Superior temporal gyrus (tissue), 1 donor: ENCODE results near the gene IGF2R.
"Not testable (repeated sequence)": the region's sequence is repeated elsewhere in the genome, so short reads cannot be mapped to it uniquely, and the experiment has no call there.

Experiments
- DNase-seq: peaks from one replicate; pipeline ENCODE4 v3.0.0-alpha.2; 2016; ENCODE audit errors: extremely low spot score

The IGF2R gene

DNA sequence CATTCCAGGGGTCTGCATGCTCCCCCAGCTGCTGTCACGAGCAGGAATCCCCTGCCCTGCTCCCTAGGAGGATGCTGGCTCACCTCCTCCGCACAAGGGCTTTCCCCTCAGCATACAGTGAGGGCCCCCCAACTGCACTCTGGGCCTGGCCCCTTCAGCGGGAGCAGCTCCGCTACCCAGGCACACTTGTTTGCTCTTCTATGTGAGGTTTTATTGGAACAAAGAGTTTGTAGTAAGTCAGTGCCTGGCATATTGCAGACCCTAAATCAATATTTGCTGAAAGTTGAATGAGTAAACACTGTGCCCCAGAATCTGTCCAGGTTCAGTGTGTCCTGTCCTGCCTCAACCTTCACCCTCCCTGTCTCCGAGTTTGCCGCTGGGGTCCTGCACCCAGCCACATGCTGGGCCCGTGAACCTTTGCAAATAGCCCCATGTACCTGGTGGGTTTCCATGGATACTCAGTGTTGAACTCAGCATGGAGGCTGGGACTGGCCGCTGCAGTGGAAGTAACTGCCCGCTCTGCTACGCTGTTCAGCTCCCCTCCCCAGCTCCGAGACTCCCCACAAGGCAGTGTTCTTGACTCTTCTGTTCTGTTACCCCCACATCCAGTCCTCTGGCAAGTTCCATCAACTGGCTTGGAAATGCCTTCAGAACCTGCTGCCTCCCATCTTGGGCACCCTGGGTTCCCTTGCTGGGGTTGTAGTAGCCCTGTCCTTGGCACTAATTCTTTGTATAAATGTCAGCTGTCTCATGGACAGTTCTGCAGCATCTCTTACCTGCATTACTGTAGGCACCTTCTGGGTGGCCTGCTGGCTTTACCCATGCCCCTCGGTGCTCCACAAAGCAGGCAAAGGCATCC lies 168.5 kb downstream of the IGF2R start:
- DNase-seq, result no peak

DNA sequence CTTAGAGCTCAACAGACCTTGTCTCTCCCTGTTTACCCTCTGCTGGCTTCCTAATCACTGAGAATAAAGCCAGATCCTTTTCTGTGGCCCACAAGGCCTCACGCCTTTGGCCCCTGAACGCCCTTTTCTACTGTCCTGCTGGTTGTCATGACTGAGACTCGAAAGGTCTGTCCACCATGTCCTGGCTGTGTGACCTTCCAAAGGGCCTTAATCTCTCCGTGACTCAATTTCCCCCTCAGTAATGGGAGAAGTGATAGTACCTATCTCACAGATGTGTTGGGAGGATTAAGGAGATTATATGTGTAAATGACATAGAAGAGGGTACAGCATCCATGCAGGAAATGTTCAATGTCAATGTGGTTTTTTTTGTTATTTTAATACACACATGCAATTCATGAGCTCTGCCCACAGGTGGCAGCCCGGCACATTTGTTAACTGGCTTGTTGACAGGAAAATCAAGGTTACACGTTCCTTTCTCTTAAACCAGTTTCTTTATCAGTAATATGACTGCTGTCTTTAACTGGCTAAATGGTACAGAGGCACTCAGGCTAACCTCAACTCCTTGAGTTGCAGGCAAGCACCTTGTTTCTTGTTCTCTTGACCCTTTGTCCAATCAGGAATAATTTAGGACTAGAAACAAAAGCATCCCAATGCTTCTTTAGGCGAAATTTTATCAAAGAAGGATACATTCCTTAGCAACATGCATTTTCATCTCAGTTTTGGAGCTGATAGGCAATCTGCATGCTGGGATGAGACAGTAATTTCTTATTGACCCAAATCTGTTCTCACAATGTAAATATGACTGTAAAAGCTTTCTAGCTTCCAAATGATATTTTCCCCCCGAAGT lies 169.3 kb downstream of the IGF2R start:
- DNase-seq, result peak; percentile 73

DNA sequence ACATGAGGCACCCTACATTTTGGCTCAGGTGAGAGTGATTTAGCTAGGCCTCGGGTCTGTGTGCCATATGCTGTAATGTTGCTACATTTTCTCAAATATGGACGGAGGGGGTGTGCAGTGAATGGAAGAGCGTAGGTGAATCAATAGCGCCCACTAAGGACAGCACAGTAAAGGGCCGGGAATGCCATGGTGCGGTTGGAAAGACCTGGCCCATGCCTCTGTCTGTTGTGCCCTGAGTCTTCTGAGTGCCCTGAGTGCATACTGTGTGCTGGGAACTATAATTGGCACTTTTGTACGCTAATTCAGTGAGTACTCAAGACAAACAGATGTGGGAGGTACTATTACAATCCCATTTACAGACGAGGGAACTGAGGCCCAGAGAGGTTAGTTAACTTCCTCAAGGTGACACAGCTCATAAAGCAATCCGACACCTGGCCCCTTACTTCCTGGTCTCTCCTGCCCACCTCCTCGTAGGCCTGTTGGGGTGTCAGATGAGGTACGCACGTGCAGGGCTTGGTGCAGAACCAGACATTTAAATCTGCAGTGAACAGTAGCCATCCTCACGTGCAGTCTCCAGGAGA lies 170.0 kb downstream of the IGF2R start:
- no peak for DNase-seq

DNA sequence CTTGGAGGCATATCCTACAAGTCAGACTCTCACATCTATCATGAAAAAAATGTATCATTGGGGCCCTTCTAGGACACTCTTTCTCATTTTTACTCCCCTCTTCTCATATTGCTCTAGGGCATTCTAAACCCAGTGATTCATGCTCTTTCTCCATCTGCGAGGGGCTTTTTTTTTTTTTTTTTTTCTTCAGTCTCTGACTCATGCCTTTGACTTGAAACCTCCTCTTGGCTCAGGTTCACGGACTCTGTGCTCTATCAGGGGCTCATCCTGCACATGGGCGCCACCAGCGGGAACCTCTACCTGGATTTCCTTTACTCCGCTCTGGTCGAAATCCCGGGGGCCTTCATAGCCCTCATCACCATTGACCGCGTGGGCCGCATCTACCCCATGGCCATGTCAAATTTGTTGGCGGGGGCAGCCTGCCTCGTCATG lies 170.6 kb downstream of the IGF2R start:
- DNase-seq, result no peak

DNA sequence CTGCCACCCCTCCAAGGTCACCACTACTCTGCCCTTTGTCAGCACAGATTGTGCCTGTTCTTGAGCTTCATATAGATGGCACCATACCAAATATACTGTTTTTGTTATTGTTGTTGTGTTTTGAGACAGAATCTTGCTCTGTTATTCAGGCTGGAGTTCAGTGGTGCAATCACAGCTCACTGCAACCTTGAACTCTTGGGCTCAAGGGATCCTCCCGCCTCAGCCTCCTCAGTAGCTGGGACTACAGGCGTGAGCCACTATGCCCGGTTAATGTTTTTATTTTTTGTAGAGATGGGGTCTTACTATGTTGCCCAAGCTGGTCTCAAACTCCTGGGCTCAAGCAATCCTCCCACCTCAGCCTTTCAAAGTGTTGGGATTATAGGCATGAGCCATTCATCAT lies 171.6 kb downstream of the IGF2R start:
- DNase-seq, result not testable (repeated sequence)

DNA sequence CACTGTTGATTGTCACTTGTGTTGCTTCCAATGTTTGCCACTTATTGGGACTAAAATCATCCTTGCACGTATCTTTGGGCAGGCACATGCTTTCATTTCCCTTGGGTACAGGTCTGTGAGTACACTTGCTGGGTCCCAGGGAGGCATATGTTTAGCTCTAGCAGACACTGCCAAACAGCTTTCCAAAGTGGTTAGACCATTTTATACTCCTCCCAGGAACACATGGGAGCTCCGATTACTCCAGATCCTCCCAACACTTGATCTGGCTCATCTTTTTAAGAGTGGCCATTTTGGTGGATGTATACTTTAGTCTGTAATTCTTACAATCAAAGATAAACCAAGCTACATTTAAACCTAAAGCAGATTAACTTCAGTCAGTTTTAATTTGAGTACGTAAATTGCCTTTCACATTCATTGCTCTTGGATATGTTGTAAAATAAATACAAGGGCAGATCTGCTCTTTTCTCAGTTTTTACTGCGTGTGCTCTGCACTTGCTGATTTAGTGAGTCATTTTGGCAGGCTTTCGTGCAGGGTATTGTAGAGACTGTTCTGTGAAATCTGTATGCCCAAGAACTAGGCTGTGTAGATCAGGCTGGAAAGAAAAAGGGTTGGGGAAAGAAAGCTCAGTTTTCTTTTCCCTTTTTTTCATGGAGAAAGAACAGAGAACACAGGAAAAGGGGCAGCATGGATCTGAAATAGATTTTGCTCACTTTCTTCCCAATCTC lies 172.3 kb downstream of the IGF2R start:
- DNase-seq, result no peak

DNA sequence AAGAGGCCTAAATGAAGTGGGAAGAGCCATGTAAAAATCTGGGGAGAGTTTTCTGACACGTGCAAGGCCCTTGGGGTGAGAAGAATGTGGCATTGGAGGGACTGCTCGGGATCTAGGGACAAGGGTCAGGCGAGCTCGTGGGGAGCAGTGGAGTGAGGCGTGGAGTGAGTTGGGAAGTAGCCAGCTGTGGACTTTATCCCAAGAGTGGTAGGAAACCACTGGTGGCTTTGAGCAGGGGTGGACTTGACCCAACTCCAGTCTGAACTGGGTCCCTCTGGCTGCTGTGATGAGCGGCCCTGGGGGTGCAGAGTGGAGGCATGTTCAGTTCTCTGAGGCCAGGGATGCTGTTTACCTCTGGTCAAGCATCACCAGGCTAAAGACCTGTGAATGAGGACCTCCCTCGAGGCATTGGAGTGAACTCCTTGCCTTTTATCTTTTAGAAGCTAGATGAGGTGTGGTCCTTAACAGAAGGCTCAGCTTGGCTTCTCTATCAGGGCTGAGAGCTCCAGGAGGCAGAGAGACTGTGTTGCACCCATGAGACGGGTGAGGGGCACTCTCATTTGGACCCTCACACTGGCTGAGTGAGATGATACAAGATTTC lies 173.3 kb downstream of the IGF2R start:
- no peak for DNase-seq

DNA sequence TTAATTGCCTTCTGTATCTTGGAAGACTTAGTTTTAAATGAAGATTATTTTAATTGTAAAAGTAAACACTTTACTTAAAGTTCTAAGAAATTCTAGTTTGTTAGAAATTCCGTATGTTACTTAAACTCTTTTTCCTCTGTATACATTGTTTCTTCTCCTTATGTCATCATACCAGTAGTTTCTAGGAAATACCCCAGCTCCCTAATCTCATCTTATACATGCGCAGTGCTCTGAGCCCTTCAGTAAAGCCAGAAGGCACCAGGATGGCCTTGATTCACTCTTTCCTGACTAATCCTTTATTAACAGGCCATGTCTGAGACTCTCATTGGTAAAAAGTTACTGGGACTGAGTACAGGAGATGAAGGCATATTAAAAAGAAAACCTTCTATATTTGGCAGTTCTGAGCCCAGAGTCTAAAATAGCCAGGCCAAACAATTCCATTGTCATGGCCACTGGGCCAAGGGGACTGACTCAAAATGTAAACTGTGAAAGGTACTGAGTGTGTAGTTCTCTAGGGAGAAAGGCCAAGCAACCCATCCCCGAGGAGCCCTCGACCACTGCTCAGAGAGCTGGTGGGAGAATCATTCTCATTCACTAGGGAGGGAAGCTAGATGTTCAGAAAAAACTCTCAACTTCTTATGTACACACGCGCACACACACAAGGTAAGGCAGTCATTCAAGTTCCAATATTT lies 177.7 kb downstream of the IGF2R start:
- DNase-seq, result no peak

DNA sequence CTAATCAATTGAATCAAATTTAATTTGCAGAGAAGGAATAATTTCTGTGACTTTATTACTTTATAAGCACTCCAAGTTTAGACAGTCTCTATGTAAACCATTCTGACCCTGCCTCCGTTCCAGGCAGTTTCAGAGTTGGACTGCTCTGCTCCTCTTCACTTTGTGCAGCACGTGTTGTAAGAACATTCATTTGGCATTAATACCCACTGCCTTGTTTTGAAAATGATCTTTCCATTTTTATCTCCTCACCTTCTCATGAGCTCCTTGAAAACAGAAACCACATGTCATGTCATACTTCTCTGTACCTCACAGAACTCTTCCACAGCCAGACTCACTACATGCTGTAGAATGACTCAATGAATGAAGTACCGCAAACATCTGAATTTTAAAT lies 178.3 kb downstream of the IGF2R start:
- DNase-seq, result no peak

DNA sequence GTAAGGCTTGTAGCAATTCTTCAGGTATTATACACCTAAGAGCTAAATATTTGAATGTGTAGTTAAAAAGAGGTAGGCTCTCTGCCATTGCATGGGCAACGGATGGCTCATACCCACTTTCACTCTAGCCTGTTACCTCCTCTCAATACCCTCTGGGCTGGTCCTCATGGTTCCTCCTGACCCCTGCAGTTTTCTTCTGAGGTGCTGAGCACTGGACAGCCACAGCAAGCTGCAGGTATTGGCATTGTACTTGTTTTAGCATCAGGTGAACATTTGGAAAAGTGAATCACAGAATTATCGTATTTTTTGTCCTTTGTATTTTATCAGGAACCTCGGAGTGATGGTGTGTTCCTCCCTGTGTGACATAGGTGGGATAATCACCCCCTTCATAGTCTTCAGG lies 185.6 kb downstream of the IGF2R start:
- DNase-seq, result no peak

DNA sequence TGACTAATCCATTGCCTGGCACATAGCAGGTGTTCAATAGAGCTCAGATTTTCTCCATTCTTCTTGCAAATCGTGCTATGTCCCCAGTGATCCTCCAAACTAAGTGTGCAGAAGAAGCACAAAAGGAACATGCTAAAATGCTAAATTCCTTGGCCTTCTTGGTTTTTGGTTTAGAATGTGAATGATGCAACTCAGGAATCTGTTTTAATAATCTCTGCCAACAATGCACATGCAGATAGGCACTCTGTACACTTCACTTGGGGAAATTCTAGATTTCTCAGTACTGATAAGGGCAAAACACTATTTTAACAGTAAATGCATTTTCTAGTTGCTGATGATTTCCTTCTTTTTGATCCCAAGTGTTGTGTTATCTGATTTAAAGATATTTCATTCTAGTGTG lies 188.0 kb downstream of the IGF2R start:
- no peak for DNase-seq

DNA sequence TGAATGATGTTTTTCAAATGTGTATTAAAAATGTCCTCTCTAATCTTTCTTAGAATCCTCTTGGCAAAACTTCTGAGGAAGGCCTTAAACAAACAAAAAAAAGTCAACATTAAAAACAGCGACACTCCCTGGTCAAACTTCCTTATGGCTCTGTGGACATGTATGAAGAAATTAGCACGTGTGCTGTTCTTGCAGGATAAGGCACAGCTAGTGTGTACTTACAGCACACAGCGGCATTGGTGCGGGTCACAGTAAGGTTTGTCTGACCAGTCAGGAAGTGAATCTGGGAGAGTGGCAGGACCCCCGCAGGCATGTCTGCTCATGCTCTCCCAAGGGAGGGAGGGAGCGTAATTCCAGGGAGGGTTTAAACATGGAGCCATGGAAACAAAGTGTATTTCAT lies 191.6 kb downstream of the IGF2R start:
- no peak for DNase-seq
